Endothelial cell (in vitro differentiated cells): ENCODE data around the gene JPH3. TPM values are rescaled to one million over a fixed set of nuclear protein-coding genes. Genes with fewer than 3 reads are reported as not detected.
"Not testable (repeated sequence)": the region's sequence is repeated elsewhere in the genome, so short reads cannot be mapped to it uniquely, and the experiment has no call there.

ENCODE experiments used
- DNase-seq: peaks from one replicate; pipeline ENCODE4 v3.0.0; 2021; ENCODE audit warnings: low spot score
- H3K27ac Mint-ChIP-seq: one replicate; pipeline ENCODE4 v1.8.0; 2021; ENCODE audit warnings: mixed read lengths, inconsistent platforms; ENCODE audit not compliant: unreplicated experiment
- H3K27me3 Mint-ChIP-seq: one replicate; pipeline ENCODE4 v1.8.0; 2021; ENCODE audit warnings: mild to moderate bottlenecking, moderate library complexity, mixed read lengths, inconsistent platforms; ENCODE audit not compliant: unreplicated experiment
- H3K36me3 Mint-ChIP-seq: one replicate; pipeline ENCODE4 v1.8.0; 2021; ENCODE audit warnings: mild to moderate bottlenecking, low read depth, mixed read lengths, inconsistent platforms; ENCODE audit not compliant: unreplicated experiment
- H3K4me1 Mint-ChIP-seq: one replicate; pipeline ENCODE4 v1.8.0; 2021; ENCODE audit warnings: mild to moderate bottlenecking, mixed read lengths, inconsistent platforms; ENCODE audit not compliant: unreplicated experiment
- H3K4me3 Mint-ChIP-seq: one replicate; pipeline ENCODE4 v1.8.0; 2021; ENCODE audit warnings: mild to moderate bottlenecking, mixed read lengths, inconsistent platforms; ENCODE audit not compliant: unreplicated experiment
- H3K9me3 Mint-ChIP-seq: one replicate; pipeline ENCODE4 v1.8.0; 2021; ENCODE audit warnings: mixed read lengths, inconsistent platforms; ENCODE audit not compliant: unreplicated experiment
- total RNA-seq: library from RNA; stranded (reverse); fragmentation: NEBNext Ultra II Directional; extraction: Animal tissue kit (Norgen Biotek cat#: 25700); gene quantifications from one replicate; pipeline ENCODE4 v1.2.1, GENCODE V29; 2021; ENCODE audit not compliant: unreplicated experiment
- TF ChIP-seq, protein P1 (sequence below): fragments of 200-600 bp; sonication (generic); IDR thresholded peaks from one replicate; pipeline ENCODE4 v1.5.0; 2021; ENCODE audit warnings: antibody characterized with exemption; ENCODE audit not compliant: unreplicated experiment

Gene JPH3
- total RNA-seq, 1 donor from 2014 or later: 19.1 TPM

DNA sequence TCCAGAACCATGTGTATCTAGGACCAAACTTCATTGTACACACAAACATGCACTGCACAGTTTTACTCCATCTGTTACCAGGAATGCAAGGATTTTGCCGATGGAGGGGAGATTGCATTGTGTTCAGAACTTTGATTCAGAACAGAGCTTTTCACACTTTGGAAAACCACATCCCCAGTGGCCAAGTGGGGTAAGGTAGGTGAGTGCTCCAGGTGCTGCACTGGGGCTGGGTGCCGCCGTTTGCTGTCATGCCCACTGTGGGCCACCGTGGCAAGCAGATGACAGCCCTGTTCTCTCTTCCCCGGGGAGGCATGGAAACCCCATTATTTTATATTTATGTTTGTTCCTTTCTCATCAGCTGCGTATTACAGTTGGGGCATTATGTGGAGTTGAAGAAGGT is 29.3 kb upstream of the JPH3 start:
- Mint-ChIP-seq H3K27me3 (peaks cover 9% of the 10 kb centered on the region), H3K9me3 (no peaks in the 10 kb centered on the region), H3K36me3 (no peaks in the 10 kb centered on the region), H3K27ac (no peak overlapping the region), H3K4me3 (no peak overlapping the region), H3K4me1 (peaks cover 9% of the 10 kb centered on the region)
- TF ChIP-seq, protein P1, sequence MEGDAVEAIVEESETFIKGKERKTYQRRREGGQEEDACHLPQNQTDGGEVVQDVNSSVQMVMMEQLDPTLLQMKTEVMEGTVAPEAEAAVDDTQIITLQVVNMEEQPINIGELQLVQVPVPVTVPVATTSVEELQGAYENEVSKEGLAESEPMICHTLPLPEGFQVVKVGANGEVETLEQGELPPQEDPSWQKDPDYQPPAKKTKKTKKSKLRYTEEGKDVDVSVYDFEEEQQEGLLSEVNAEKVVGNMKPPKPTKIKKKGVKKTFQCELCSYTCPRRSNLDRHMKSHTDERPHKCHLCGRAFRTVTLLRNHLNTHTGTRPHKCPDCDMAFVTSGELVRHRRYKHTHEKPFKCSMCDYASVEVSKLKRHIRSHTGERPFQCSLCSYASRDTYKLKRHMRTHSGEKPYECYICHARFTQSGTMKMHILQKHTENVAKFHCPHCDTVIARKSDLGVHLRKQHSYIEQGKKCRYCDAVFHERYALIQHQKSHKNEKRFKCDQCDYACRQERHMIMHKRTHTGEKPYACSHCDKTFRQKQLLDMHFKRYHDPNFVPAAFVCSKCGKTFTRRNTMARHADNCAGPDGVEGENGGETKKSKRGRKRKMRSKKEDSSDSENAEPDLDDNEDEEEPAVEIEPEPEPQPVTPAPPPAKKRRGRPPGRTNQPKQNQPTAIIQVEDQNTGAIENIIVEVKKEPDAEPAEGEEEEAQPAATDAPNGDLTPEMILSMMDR: no peak
- DNase-seq: no peak

DNA sequence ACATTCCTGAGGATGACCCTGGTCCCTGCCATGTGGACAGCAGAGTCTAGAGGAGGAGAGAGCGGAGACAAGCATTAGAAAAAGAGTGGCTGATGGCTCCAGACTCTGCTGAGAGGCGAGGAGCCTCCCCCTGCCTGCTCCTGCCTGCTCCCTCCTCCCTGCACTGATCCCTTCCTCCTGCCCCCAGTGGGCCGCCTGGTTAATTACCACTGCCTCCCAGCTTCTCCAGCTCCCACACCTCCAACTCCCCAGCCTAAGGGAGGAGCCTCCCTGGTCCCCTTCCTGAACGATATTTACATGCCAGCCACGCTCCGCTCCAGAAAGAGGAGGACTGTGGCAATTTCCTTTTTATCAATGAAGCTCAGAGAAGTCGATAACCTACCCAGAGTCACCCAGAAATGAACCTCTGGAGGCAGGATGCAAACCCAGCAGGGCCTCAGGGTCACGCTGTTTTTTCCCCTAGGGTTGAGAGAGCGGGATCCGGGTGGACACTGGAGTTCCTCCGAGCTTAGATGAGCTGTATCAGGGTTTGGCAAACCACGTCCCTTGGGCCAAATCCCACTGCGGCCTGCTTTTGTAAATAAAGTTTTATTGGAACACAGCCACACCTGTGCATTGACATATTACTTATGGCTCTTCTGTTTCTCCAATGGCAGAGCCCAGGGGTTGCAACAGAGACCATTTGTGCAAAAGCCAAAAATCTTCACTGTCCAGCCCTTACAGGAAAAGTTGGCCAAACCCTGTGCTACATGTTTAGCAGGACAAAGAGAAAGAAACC is 27.1 kb upstream of the JPH3 start:
- Mint-ChIP-seq H3K36me3 (no peaks in the 10 kb centered on the region), H3K4me1 (peaks cover 9% of the 10 kb centered on the region), H3K27me3 (peaks cover 6% of the 10 kb centered on the region), H3K9me3 (no peaks in the 10 kb centered on the region), H3K4me3 (no peak overlapping the region), H3K27ac (no peak overlapping the region)
- TF ChIP-seq, protein P1: no peak
- DNase-seq: peak; percentile 42

DNA sequence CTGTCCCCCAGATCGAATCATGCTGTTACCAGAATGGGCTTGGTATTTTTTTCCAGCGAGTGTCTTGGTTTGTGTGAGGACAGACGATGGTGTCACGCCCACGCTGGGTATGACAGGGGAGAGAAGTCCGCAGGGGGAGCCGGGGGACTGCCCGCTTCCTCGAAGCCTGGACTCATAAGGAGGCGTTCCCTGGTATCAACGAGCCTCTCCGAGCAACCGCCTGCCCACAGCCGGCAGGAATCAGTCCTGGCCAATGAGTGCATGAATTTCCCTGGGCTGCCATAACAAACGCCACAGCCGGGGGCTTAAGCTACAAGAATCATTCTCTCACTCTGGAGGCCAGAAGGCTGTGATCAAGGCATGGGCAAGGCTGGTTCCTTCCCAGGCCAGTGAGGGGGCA is 26.1 kb upstream of the JPH3 start:
- Mint-ChIP-seq H3K4me3 (no peak overlapping the region), H3K4me1 (peaks cover 9% of the 10 kb centered on the region), H3K27me3 (peaks cover 6% of the 10 kb centered on the region), H3K36me3 (no peaks in the 10 kb centered on the region), H3K9me3 (no peaks in the 10 kb centered on the region), H3K27ac (no peak overlapping the region)
- TF ChIP-seq, protein P1: no peak
- no peak for DNase-seq

DNA sequence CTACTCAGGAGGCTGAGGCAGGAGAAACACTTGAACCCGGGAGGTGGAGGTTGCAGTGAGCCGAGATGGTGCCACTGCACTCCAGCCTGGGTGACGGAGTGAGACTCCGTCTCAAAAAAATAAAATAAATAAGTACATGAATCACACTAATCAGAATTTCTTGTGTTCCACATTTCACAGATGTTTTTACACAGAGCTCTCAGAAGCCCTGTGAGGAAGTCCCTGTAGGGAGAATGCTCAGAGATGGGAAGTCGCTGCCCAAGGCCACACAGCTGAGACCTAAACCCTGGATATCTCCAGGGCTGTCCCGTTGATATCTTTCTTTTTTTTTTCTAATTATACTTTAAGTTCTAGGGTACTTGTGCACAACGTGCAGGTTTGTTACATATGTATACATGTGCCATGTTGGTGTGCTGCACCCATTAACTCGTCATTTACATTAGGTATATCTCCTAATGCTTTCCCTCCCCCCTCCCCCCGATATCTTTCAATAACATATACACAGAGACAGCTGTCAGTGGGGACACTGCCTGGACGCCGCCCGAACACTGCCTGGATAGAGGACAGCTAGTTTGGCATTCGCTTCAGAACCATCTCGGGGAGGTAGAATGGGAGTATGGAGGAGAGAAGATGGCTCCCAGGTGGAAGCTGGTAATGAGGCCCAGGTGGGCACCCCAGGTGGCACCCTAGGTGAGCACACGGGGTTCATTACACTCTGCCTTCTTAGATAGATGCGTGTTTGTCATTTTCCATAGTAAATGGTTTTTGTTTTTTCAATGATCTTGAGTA is 24.0 kb upstream of the JPH3 start:
- H3K9me3 Mint-ChIP-seq, H3K4me1 Mint-ChIP-seq, H3K27me3 Mint-ChIP-seq, DNase-seq, H3K36me3 Mint-ChIP-seq, H3K27ac Mint-ChIP-seq, H3K4me3 Mint-ChIP-seq: not testable (repeated sequence)

DNA sequence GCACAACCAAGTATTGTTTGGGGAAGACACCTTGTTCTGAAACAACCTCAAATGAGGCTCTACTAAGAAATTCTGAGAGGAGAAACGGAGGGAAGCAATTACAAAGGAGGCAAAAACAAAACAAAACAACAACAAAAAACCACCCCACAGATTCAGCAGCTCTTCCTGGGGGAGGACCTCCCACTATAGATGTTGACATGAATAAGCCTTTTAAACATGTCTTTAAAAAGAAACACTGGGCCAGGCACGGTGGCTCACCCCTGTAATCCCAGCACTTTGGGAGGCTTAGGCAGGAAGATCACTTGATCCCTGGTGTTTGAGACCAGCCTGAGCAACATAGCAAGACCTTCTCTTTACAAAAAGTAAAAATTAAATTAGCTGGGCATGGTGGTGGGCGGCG is 22.6 kb upstream of the JPH3 start:
- Mint-ChIP-seq H3K27me3 (peaks cover 2% of the 10 kb centered on the region), H3K4me3 (no peak overlapping the region)

More for the DNA sequence above, 22.6 kb upstream of the JPH3 start:
- DNase-seq: no peak
- TF ChIP-seq, protein P1: no peak
- no peaks in the 10 kb centered on the region for H3K9me3 Mint-ChIP-seq
- peaks cover 5% of the 10 kb centered on the region for H3K4me1 Mint-ChIP-seq
- H3K27ac Mint-ChIP-seq: no peak overlapping the region
- no peaks in the 10 kb centered on the region for H3K36me3 Mint-ChIP-seq
